Heart left ventricle (tissue), 16 donors: Measurements from ENCODE around the gene LGALS3BP. TPM values are rescaled to one million over a fixed set of nuclear protein-coding genes. Genes with fewer than 3 reads are reported as not detected.
A peak's percentile ranks its signal among the peaks of the same experiment; 100 is the strongest.

Experiments used
- ATAC-seq, 4 donors: fragments of 200-7000 bp; cut with Tn5 transposase; one replicate each; pipeline ENCODE4 v1.9.1; 2020 to 2022; ENCODE audit warnings: moderate library complexity in 4 of 4, mild to moderate bottlenecking in 3 of 4, moderate number of reproducible peaks in 1 of 4
- DNase-seq, 5 donors: peaks; one replicate each; pipeline ENCODE4 v3.0.0-alpha.2; 2020
- H3K27ac ChIP-seq, 12 donors: fragments of 200-600 bp; sonication (generic) in 4 of 12; one replicate each; pipeline versions ENCODE4 v1.5.0 to v1.8.0; 2016 to 2022; ENCODE audit warnings: mild to moderate bottlenecking in 2 of 12
- H3K27me3 ChIP-seq, 9 donors: fragments of 200-600 bp; sonication (generic) in 2 of 9; one replicate each; pipeline versions ENCODE4 v1.5.1 to v1.8.0; 2016 to 2022; ENCODE audit warnings: mild to moderate bottlenecking in 3 of 9
- H3K36me3 ChIP-seq, 9 donors: fragments of 200-600 bp; sonication (generic) in 2 of 9; one replicate each; pipeline versions ENCODE4 v1.5.0 to v1.8.0; 2018 to 2022; ENCODE audit warnings: mild to moderate bottlenecking in 2 of 9
- H3K4me1 ChIP-seq, 12 donors: fragments of 200-600 bp; sonication (generic) in 4 of 12; one replicate each; pipeline versions ENCODE4 v1.5.0 to v1.8.0; 2016 to 2022; ENCODE audit warnings: mild to moderate bottlenecking in 3 of 12
- H3K4me3 ChIP-seq, 12 donors: fragments of 200-600 bp; sonication (generic) in 4 of 12; one replicate each; pipeline versions ENCODE4 v1.5.0 to v1.8.0; 2017 to 2022; ENCODE audit warnings: mild to moderate bottlenecking in 9 of 12, moderate library complexity in 4 of 12
- H3K9me3 ChIP-seq, 12 donors: fragments of 200-600 bp; sonication (generic) in 4 of 12; one replicate each; pipeline versions ENCODE4 v1.5.0 to v1.8.0; 2016 to 2022; ENCODE audit warnings: mild to moderate bottlenecking in 1 of 12
- CTCF ChIP-seq, 12 donors: fragments of 200-600 bp; sonication (generic) in 4 of 12; IDR thresholded peaks; one replicate each; pipeline versions ENCODE4 v1.5.0 to v1.8.0; 2018 to 2022; ENCODE audit warnings: antibody characterized with exemption in 12 of 12, mild to moderate bottlenecking in 5 of 12
- POLR2A ChIP-seq, 2 donors: fragments of 450-650 bp; IDR thresholded peaks; one replicate each; pipeline ENCODE4 v1.6.1; 2017; ENCODE audit warnings: antibody characterized with exemption in 2 of 2, mild to moderate bottlenecking in 2 of 2, moderate library complexity in 2 of 2
- WGBS, 4 donors: extraction: QIAGEN DNeasy Blood & Tissue Kit in 2 of 4; methylation state at CpG; one replicate each; pipeline versions ENCODE4 v1.1.5 to v1.1.7; 2013 to 2018; 5-methylcytosine and 5-hydroxymethylcytosine counted together
- intact Hi-C, 10 donors: fragments of 100-400 bp; cut with DNase I; formaldehyde crosslinking; loops; one replicate each; pipeline versions ENCODE4 v1.11.1 to v1.14.2; 2022
- polyA plus RNA-seq, 2 donors: library from polyadenylated mRNA; stranded (reverse); fragments of 200-250 nt; gene quantifications; one replicate each; pipeline ENCODE4 v1.2.3, GENCODE V29; 2013
- total RNA-seq, 9 donors: library from RNA; depleted of rRNA in 2 of 9; stranded (reverse); fragments of >200 nt in 2 of 9; fragmentation: NEBNext Ultra II Directional in 3 of 9; extraction: Animal tissue kit (Norgen Biotek cat#: 25700) in 3 of 9; gene quantifications; one replicate each; pipeline versions ENCODE4 v1.1.0 to v1.2.4, GENCODE V29; 2016 to 2023
- donor health status: ischemic (EF 13 %, LVEDD 7.1; RV severe dilation, severe dysfunction).
- donor health status: healthy with polysubstance abuse.
- donor health status: DM: no; HTN: yes; CAD: no.
- donor health status: DM: no; HTN: no; CAD: no.
- donor health status: ischemic (EF 25% LVEDD 6.9; RV normal size, moderate dysfunction).
- donor health status: ischemic (EF 25% LVEDD 5.7; RV mildly dilated, moderate dysfunction).
- donor health status: healthy.
- donor health status: DM: yes; HTN: yes; CAD: no.
- donor health status: ischemic (EF 35%, LVEDD 5.7; RV mildly dilated, moderate dysfunction).
- donor health status: nonischemic (EF 11% LVEDD 7.7; RV severe dilation, severe dysfunction).
- donor health status: DM: yes; HTN: yes; CAD: no.
- donor health status: PGD.
- donor health status: ischemic (EF 29% LVEDD 5.4; RV normal size, mild dysfunction).
- donor health status: nonischemic (EF 23%, LVEDD 6.1; RV moderate dilation, normal function).

Gene LGALS3BP
- total and polyA plus RNA-seq, 11 donors = 178 to 1,343 (median 547) TPM

- 78 to 94% (median 81%) methylated on average over 2 of the region's 2 CpGs for WGBS, 4 donors
- peak overlapping the region in 1 of 12 donors; percentile 91 for H3K27ac ChIP-seq
- H3K36me3 ChIP-seq = no peaks in the 10 kb centered on the region
- peaks cover 0 to 47% (median 42%) of the 10 kb centered on the region in 12 donors for H3K4me1 ChIP-seq
- intact Hi-C loops = loop anchor here (1.0 to 10.0 kb wide), 8 partner anchors 23 to 376 kb away; no protein-coding TSS in a partner anchor
- TF ChIP-seq CTCF (IDR thresholded peaks at IDR 0.05) (no peak), POLR2A (IDR thresholded peaks at IDR 0.05) (no peak)
- H3K4me3 ChIP-seq = no peak overlapping the region
- H3K9me3 ChIP-seq = no peaks in the 10 kb centered on the region
- DNase-seq (no peak), ATAC-seq (no peak)
- peaks cover 0 to 21% (median 0%) of the 10 kb centered on the region in 9 donors for H3K27me3 ChIP-seq
Observed at GRCh38 chr17:79019261-79019631, 39.5 kb upstream of the LGALS3BP start.

- H3K27me3 ChIP-seq = peaks cover 0 to 14% (median 0%) of the 10 kb centered on the region in 9 donors
- peaks cover 0 to 39% (median 35%) of the 10 kb centered on the region in 12 donors for H3K4me1 ChIP-seq
- H3K36me3 ChIP-seq = no peaks in the 10 kb centered on the region
- H3K27ac ChIP-seq = no peak overlapping the region
- TF ChIP-seq POLR2A (IDR thresholded peaks at IDR 0.05) (no peak), CTCF (IDR thresholded peaks at IDR 0.05) (no peak)
- H3K9me3 ChIP-seq = no peaks in the 10 kb centered on the region
- ATAC-seq = no peak
- no peak for DNase-seq
- intact Hi-C loops = loop anchor here in 8 of 10 donors (2.0 to 10.0 kb wide), 7 partner anchors 24 to 376 kb away; no protein-coding TSS in a partner anchor
- 86 to 100% (median 94%) methylated on average over 3 of the region's 3 CpGs for WGBS, 4 donors
- H3K4me3 ChIP-seq = no peak overlapping the region
Observed at GRCh38 chr17:79018370-79018695, 38.6 kb upstream of the LGALS3BP start.

GRCh38 chr17:79017546-79018369 lies 38.0 kb upstream of the LGALS3BP start:
- H3K27me3 ChIP-seq = peaks cover 0 to 12% (median 0%) of the 10 kb centered on the region in 9 donors
- peaks cover 0 to 33% (median 30%) of the 10 kb centered on the region in 12 donors for H3K4me1 ChIP-seq
- no peaks in the 10 kb centered on the region for H3K36me3 ChIP-seq
- DNase-seq (no peak), ATAC-seq (no peak)
- WGBS, 4 donors = 70 to 76% (median 73%) methylated on average over 6 of the region's 6 CpGs
- H3K4me3 ChIP-seq = no peak overlapping the region
- no peak overlapping the region for H3K27ac ChIP-seq
- TF ChIP-seq CTCF (IDR thresholded peaks at IDR 0.05) (no peak), POLR2A (IDR thresholded peaks at IDR 0.05) (no peak)
- intact Hi-C loops = loop anchor here in 8 of 10 donors (2.0 to 10.0 kb wide), 7 partner anchors 25 to 377 kb away; no protein-coding TSS in a partner anchor
- no peaks in the 10 kb centered on the region for H3K9me3 ChIP-seq

GRCh38 chr17:79014158-79014758 lies 34.5 kb upstream of the LGALS3BP start:
- H3K36me3 ChIP-seq = no peaks in the 10 kb centered on the region
- intact Hi-C loops = loop anchor here in 4 of 10 donors (10.0 kb wide), 2 partner anchors 71 to 381 kb away; no protein-coding TSS in a partner anchor
- WGBS, 4 donors = 75 to 89% (median 84%) methylated on average over 2 of the region's 2 CpGs

More at GRCh38 chr17:79014158-79014758, 34.5 kb upstream of the LGALS3BP start:
- ATAC-seq (no peak), DNase-seq (no peak)
- Histone ChIP-seq H3K4me1 (peaks cover 0 to 10% (median 5%) of the 10 kb centered on the region in 12 donors), H3K27me3 (no peaks in the 10 kb centered on the region), H3K9me3 (no peaks in the 10 kb centered on the region), H3K27ac (no peak overlapping the region), H3K4me3 (no peak overlapping the region)
- no peak for TF ChIP-seq CTCF (IDR thresholded peaks at IDR 0.05)
- no peak for TF ChIP-seq POLR2A (IDR thresholded peaks at IDR 0.05)
